IMR-90 (cell line): ENCODE results near the gene PODNL1. TPM values are rescaled to one million over a fixed set of nuclear protein-coding genes. Genes with fewer than 3 reads are reported as not detected.
A peak's percentile ranks its signal among the peaks of the same experiment; 100 is the strongest.

Source experiments
- ATAC-seq: fragments of 200-7000 bp; cut with Tn5 transposase; 2 replicates; pipeline ENCODE4 v1.9.1; 2020; ENCODE audit warnings: low read depth, mild to moderate bottlenecking, moderate library complexity
- BruUV-seq: library from RNA; stranded (reverse); fragments of 400-500 nt; replicated peaks from 2 replicates; lab custom pipeline; 2021; lab: Mats Ljungman, UMichigan
- CTCF ChIA-PET: fragments of 300-600 bp; formaldehyde crosslinking; extraction: SDS; loops from one replicate; lab custom pipeline; 2021; ENCODE audit warnings: antibody characterized with exemption; lab: Yijun Ruan, JAX
- POLR2A ChIA-PET: fragments of 300-600 bp; sonication (Branson Sonifier 250); formaldehyde crosslinking; loops from one replicate; lab custom pipeline; 2022; ENCODE audit warnings: antibody characterized with exemption; ENCODE audit not compliant: unreplicated experiment; lab: Charles Lee
- DNase-seq: peaks from one replicate; pipeline ENCODE4 v3.0.0; 2013
- H2AFZ ChIP-seq: replicated peaks from 2 replicates; pipeline ENCODE3; 2013; ENCODE audit warnings: low read length, mild to moderate bottlenecking; ENCODE audit not compliant: poor library complexity
- H2AK5ac ChIP-seq: 2 replicates; pipeline ENCODE4 v1.6.1; 2013; ENCODE audit warnings: low read depth, low read length, inconsistent platforms
- H2AK9ac ChIP-seq: replicated peaks from 2 replicates; pipeline ENCODE3; 2013; ENCODE audit warnings: mild to moderate bottlenecking, low read depth, low read length, moderate library complexity; ENCODE audit not compliant: poor library complexity
- H2BK120ac ChIP-seq: 2 replicates; pipeline ENCODE4 v1.6.1; 2013; ENCODE audit warnings: low read depth, low read length, inconsistent platforms
- H2BK15ac ChIP-seq: 3 replicates; pipeline ENCODE4 v1.6.1; 2013; ENCODE audit warnings: low read depth, low read length, inconsistent platforms
- H2BK20ac ChIP-seq: 2 replicates; pipeline ENCODE4 v1.6.1; 2013; ENCODE audit warnings: low read depth, mild to moderate bottlenecking, inconsistent platforms, low read length, moderate library complexity
- H2BK5ac ChIP-seq: 2 replicates; pipeline ENCODE4 v1.6.1; 2013; ENCODE audit warnings: mild to moderate bottlenecking, low read depth, low read length, inconsistent platforms; ENCODE audit not compliant: poor library complexity, severe bottlenecking
- H3K14ac ChIP-seq: replicated peaks from 2 replicates; pipeline ENCODE4 v1.6.1; 2013; ENCODE audit warnings: low read depth, low read length, inconsistent platforms
- H3K18ac ChIP-seq: 2 replicates; pipeline ENCODE4 v1.6.1; 2013; ENCODE audit warnings: low read depth, low read length, control low read depth
- H3K23ac ChIP-seq: 2 replicates; pipeline ENCODE4 v1.6.1; 2013; ENCODE audit warnings: low read depth, low read length, inconsistent platforms
- H3K27ac ChIP-seq: 2 replicates; pipeline ENCODE4 v1.5.1; 2013; ENCODE audit warnings: mild to moderate bottlenecking, control low read depth, low read length; ENCODE audit not compliant: insufficient read depth
- H3K27me3 ChIP-seq: 2 replicates; pipeline ENCODE4 v1.6.1; 2013; ENCODE audit warnings: low read length; ENCODE audit not compliant: control insufficient read depth, insufficient read depth
- H3K36me3 ChIP-seq: 2 replicates; pipeline ENCODE4 v1.6.1; 2013; ENCODE audit warnings: low read length, mixed read lengths; ENCODE audit not compliant: control insufficient read depth, insufficient read depth
- H3K4ac ChIP-seq: 2 replicates; pipeline ENCODE4 v1.6.1; 2013; ENCODE audit warnings: low read depth, low read length, inconsistent platforms
- H3K4me1 ChIP-seq: 2 replicates; pipeline ENCODE4 v1.6.1; 2013; ENCODE audit warnings: low read length, mixed read lengths; ENCODE audit not compliant: control insufficient read depth, insufficient read depth
- H3K4me2 ChIP-seq: 2 replicates; pipeline ENCODE4 v1.6.1; 2013; ENCODE audit warnings: low read depth, mild to moderate bottlenecking, control low read depth, low read length, moderate library complexity
- H3K4me3 ChIP-seq: 2 replicates; pipeline ENCODE4 v1.5.1; 2013; ENCODE audit warnings: low read depth, mild to moderate bottlenecking, control low read depth, low read length, moderate library complexity; ENCODE audit not compliant: insufficient read depth
- H3K56ac ChIP-seq: 2 replicates; pipeline ENCODE4 v1.6.1; 2013; ENCODE audit warnings: low read length, inconsistent platforms; ENCODE audit not compliant: insufficient read depth; ENCODE audit errors: extremely low read depth
- H3K79me1 ChIP-seq, 2 experiments: 2 replicates each; pipeline ENCODE4 v1.6.1; 2013; ENCODE audit warnings: low read length in 2 of 2, inconsistent platforms in 1 of 2, low read depth in 1 of 2
- H3K9ac ChIP-seq: 2 replicates; pipeline ENCODE4 v1.6.1; 2013; ENCODE audit warnings: low read depth, low read length, control low read depth
- H3K9me1 ChIP-seq: 2 replicates; pipeline ENCODE4 v1.6.1; 2013; ENCODE audit warnings: low read length, inconsistent platforms; ENCODE audit not compliant: insufficient read depth
- H3K9me3 ChIP-seq: 2 replicates; pipeline ENCODE4 v1.6.1; 2013; ENCODE audit warnings: low read length; ENCODE audit not compliant: control insufficient read depth, insufficient read depth
- H4K20me1 ChIP-seq: 2 replicates; pipeline ENCODE4 v1.6.1; 2013; ENCODE audit warnings: low read length, inconsistent platforms; ENCODE audit not compliant: insufficient read depth
- H4K5ac ChIP-seq: 2 replicates; pipeline ENCODE4 v1.6.1; 2013; ENCODE audit warnings: mild to moderate bottlenecking, low read depth, low read length, control low read depth
- H4K8ac ChIP-seq, 2 experiments: 2 replicates each; pipeline ENCODE4 v1.6.1; 2013; ENCODE audit warnings: low read depth in 2 of 2, low read length in 2 of 2, control low read depth in 1 of 2, inconsistent platforms in 1 of 2
- H4K91ac ChIP-seq: 2 replicates; pipeline ENCODE4 v1.6.1; 2013; ENCODE audit warnings: low read depth, low read length, inconsistent platforms; ENCODE audit not compliant: insufficient read depth
- CTCF ChIP-seq: conservative IDR thresholded peaks from 2 replicates; pipeline ENCODE4 v1.5.1; 2012; ENCODE audit warnings: mild to moderate bottlenecking, low read depth, low read length, improper control_type of control experiment
- FOS ChIP-seq: fragments of 150-350 bp; IDR thresholded peaks from 2 replicates; pipeline ENCODE4 v1.6.1; 2016; ENCODE audit warnings: low read depth, low read length
- MAZ ChIP-seq: IDR thresholded peaks from 2 replicates; pipeline ENCODE4 v1.6.1; 2012; ENCODE audit warnings: low read depth, mild to moderate bottlenecking, low read length, improper control_type of control experiment, moderate library complexity, borderline replicate concordance
- USF2 ChIP-seq: fragments of 150-350 bp; IDR thresholded peaks from 2 replicates; pipeline ENCODE4 v1.6.1; 2017; ENCODE audit warnings: mild to moderate bottlenecking, antibody characterized with exemption, low read length, low read depth
- WGBS, 2 experiments: methylation state at CpG; one replicate each; pipeline versions ENCODE4 v1.1.5 to v1.1.7; 2013; ENCODE audit warnings: missing lambda C conversion rate in 2 of 2; ENCODE audit not compliant: insufficient read length in 1 of 2; ENCODE audit errors: extremely low coverage in 2 of 2; 5-methylcytosine and 5-hydroxymethylcytosine counted together
- dilution Hi-C: fragments of 300-500 bp; cut with HindIII; formaldehyde crosslinking; loops from one replicate; pipeline ENCODE4 v1.14.3; 2018; ENCODE audit warnings: low sequenced_read_pairs; ENCODE audit not compliant: unreplicated experiment
- in situ Hi-C: fragments of 300-500 bp; cut with MboI; formaldehyde crosslinking; loops from 3 replicates; pipeline ENCODE4 v1.14.3; 2019; ENCODE audit warnings: low sequenced_read_pairs, inconsistent platforms, mixed read lengths
- intact Hi-C: fragments of 100-400 bp; cut with micrococcal nuclease; formaldehyde crosslinking; loops from 2 replicates; pipeline ENCODE4 v1.10.0; 2022
- polyA plus RNA-seq, 3 experiments: library from polyadenylated mRNA; depleted of rRNA; stranded (reverse); fragments of >200 nt; gene quantifications; 2 replicates each; pipeline ENCODE4 v1.2.3, GENCODE V29; 2012; ENCODE audit warnings: low replicate concordance in 1 of 3
- total RNA-seq: library from RNA; depleted of rRNA; stranded (reverse); fragments of >200 nt; gene quantifications from 2 replicates; pipeline ENCODE4 v1.2.3, GENCODE V29; 2012

The PODNL1 gene
- total and polyA plus RNA-seq, 2 of the 4 experiments (the other 2 are of a cell fraction) = under 0.01 to 2.4 TPM

- TF ChIP-seq USF2 = no peak
- no peak for TF ChIP-seq MAZ
Measured at GRCh38 chr19:13884726-13885591, 53.3 kb downstream of the PODNL1 start (continued).

- WGBS, 2 experiments = 83% methylated on average over 1 of the region's 10 CpGs; no CpG with 5 or more reads in 1 of the 2 experiments
- in situ Hi-C loops = loop anchor here (5.0 to 25.0 kb wide), 3 partner anchors 189 to 591 kb away; partner anchors contain the start of genes MISP3 and PTGER1
- no peak overlapping the region for H2AK9ac ChIP-seq
- no peak overlapping the region for H3K4me3 ChIP-seq
- TF ChIP-seq CTCF (peak; percentile 29), FOS (no peak)
- no peak overlapping the region for H3K56ac ChIP-seq
- H3K79me1 ChIP-seq = no peaks in the 10 kb centered on the region
- dilution Hi-C loops = no loop called here
- no peak overlapping the region for H4K8ac ChIP-seq
- no peak overlapping the region for H3K14ac ChIP-seq
- POLR2A ChIA-PET = no interaction called here
- no peak overlapping the region for H3K4me2 ChIP-seq
- intact Hi-C loops = loop anchor here (5.0 to 10.0 kb wide), 2 partner anchors 319 to 601 kb away; no protein-coding TSS in a partner anchor
- H3K9me1 ChIP-seq = peaks cover 9% of the 10 kb centered on the region; the same call in 1 of the 2 replicates
- H3K36me3 ChIP-seq = no peaks in the 10 kb centered on the region
- H3K18ac ChIP-seq = no peak overlapping the region
- no peak overlapping the region for H2BK120ac ChIP-seq
- CTCF ChIA-PET = no interaction called here
- no peaks in the 10 kb centered on the region for H3K9me3 ChIP-seq
- H4K5ac ChIP-seq = no peak overlapping the region
- no TSS peak for BruUV-seq
- DNase-seq = no peak
- H4K91ac ChIP-seq = no peak overlapping the region
- no peak overlapping the region for H3K4ac ChIP-seq
- no peak overlapping the region for H3K27ac ChIP-seq
- peaks cover 19% of the 10 kb centered on the region for H3K4me1 ChIP-seq
- no peaks in the 10 kb centered on the region for H4K20me1 ChIP-seq
- H2AFZ ChIP-seq = no peak overlapping the region
- H2AK5ac ChIP-seq = no peak overlapping the region
- no peak overlapping the region for H2BK5ac ChIP-seq
- H2BK15ac ChIP-seq = no peak overlapping the region
- no peak overlapping the region for H2BK20ac ChIP-seq
- no peak overlapping the region for H3K9ac ChIP-seq
- H3K23ac ChIP-seq = no peak overlapping the region
- no peak for ATAC-seq
- peaks cover 2% of the 10 kb centered on the region; the same call in 1 of the 2 replicates for H3K27me3 ChIP-seq
Measured at GRCh38 chr19:13883516-13884064, 54.6 kb downstream of the PODNL1 start.
